Adrenal gland (tissue), 5 donors: Measurements from ENCODE around the gene USP31.

Source experiments
- POLR2A ChIP-seq, 2 donors: fragments of 450-650 bp; IDR thresholded peaks; one replicate each; pipeline ENCODE4 v1.6.1; 2017; ENCODE audit warnings: antibody characterized with exemption in 2 of 2, mild to moderate bottlenecking in 2 of 2, moderate library complexity in 1 of 2
- TF ChIP-seq, protein P1 (sequence below), 6 experiments: fragments of 450-650 bp in 4 of 6; fragments of 200-600 bp in 2 of 6; sonication (generic) in 1 of 6; IDR thresholded peaks; 1 replicate in 5 of 6; 2 replicates in 1 of 6; pipeline versions ENCODE4 v1.5.1 to v1.8.0; 2016 to 2021; ENCODE audit warnings: antibody characterized with exemption in 6 of 6, mild to moderate bottlenecking in 2 of 6, moderate library complexity in 1 of 6
- donor health status: DM: no; HTN: no; CAD: no.

DNA sequence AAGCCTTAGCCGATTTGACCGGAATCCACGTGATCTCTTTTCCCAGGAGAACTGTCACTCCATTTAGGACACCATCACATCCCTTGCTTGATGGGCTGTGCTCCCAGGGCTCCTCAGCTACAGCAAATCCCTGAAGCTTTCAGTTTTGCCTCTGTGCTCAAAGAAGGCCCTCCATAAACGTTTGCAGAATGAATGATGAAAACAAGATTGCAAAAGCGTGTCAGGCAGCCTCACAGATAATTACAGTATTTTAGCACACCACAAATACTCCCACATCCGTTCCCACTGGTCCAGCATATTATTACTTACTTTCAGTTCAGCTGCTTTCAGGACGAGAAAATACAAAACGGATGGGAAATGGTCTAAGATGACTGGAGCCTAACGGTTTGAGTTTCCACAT, 84.6 kb downstream of the USP31 start:
- TF ChIP-seq, protein P1, sequence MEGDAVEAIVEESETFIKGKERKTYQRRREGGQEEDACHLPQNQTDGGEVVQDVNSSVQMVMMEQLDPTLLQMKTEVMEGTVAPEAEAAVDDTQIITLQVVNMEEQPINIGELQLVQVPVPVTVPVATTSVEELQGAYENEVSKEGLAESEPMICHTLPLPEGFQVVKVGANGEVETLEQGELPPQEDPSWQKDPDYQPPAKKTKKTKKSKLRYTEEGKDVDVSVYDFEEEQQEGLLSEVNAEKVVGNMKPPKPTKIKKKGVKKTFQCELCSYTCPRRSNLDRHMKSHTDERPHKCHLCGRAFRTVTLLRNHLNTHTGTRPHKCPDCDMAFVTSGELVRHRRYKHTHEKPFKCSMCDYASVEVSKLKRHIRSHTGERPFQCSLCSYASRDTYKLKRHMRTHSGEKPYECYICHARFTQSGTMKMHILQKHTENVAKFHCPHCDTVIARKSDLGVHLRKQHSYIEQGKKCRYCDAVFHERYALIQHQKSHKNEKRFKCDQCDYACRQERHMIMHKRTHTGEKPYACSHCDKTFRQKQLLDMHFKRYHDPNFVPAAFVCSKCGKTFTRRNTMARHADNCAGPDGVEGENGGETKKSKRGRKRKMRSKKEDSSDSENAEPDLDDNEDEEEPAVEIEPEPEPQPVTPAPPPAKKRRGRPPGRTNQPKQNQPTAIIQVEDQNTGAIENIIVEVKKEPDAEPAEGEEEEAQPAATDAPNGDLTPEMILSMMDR (IDR thresholded peaks at IDR 0.05): no peak
- TF ChIP-seq POLR2A (IDR thresholded peaks at IDR 0.05): no peak
